NT2/D1 (cell line): Measurements from ENCODE around the gene AGMO.

Experiments
- SUZ12 ChIP-seq: IDR thresholded peaks from 2 replicates; pipeline ENCODE4 v1.6.1; 2011; ENCODE audit not compliant: insufficient read length, insufficient read depth; ENCODE audit errors: extremely low read depth
- YY1 ChIP-seq: IDR thresholded peaks from 2 replicates; pipeline ENCODE4 v1.6.1; 2011; ENCODE audit not compliant: insufficient read length, insufficient read depth
- ZNF274 ChIP-seq: IDR thresholded peaks from 2 replicates; pipeline ENCODE4 v1.6.1; 2011; ENCODE audit warnings: mild to moderate bottlenecking, low read depth, low read length

- TF ChIP-seq SUZ12: no peak
- no peak for TF ChIP-seq ZNF274
- no peak for TF ChIP-seq YY1
Measured at GRCh38 chr7:15478401-15478800, 83.4 kb downstream of the AGMO start.
